Keratinocyte (primary cell): ENCODE results near the gene PARP1.

Experiments used
- EZH2 ChIP-seq: IDR thresholded peaks from one replicate; pipeline ENCODE4 v1.6.1; 2012; ENCODE audit warnings: inconsistent platforms, mild to moderate bottlenecking, low read length, moderate library complexity
- TF ChIP-seq, protein P1 (sequence below), 3 experiments: IDR thresholded peaks in 1 of 3; conservative IDR thresholded peaks in 1 of 3; optimal IDR thresholded peaks in 1 of 3; 2 replicates in 2 of 3; 3 replicates in 1 of 3; pipeline versions ENCODE3 to v1.5.1; 2011; ENCODE audit warnings: low read length in 3 of 3, mild to moderate bottlenecking in 3 of 3, moderate library complexity in 2 of 3, control low read depth in 1 of 3, inconsistent platforms in 1 of 3; ENCODE audit not compliant: insufficient read depth in 2 of 3; ENCODE audit errors: extremely low read depth in 1 of 3

GRCh38 chr1:226408285-226409184 lies 642 bp upstream of the PARP1 start:
- TF ChIP-seq, protein P1, sequence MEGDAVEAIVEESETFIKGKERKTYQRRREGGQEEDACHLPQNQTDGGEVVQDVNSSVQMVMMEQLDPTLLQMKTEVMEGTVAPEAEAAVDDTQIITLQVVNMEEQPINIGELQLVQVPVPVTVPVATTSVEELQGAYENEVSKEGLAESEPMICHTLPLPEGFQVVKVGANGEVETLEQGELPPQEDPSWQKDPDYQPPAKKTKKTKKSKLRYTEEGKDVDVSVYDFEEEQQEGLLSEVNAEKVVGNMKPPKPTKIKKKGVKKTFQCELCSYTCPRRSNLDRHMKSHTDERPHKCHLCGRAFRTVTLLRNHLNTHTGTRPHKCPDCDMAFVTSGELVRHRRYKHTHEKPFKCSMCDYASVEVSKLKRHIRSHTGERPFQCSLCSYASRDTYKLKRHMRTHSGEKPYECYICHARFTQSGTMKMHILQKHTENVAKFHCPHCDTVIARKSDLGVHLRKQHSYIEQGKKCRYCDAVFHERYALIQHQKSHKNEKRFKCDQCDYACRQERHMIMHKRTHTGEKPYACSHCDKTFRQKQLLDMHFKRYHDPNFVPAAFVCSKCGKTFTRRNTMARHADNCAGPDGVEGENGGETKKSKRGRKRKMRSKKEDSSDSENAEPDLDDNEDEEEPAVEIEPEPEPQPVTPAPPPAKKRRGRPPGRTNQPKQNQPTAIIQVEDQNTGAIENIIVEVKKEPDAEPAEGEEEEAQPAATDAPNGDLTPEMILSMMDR (optimal IDR thresholded peaks at IDR 0.05 in 1 of 3, IDR thresholded peaks at IDR 0.05 in 1 of 3, conservative IDR thresholded peaks at IDR 0.05 in 1 of 3; ENCODE audit: extremely low read depth in 1 of 3, insufficient read depth in 2 of 3, low read length in 3 of 3) = no peak
- TF ChIP-seq EZH2 = no peak
